GM21381 (cell line): ENCODE results near the gene SLC47A2.
"Not testable (repeated sequence)": the region's sequence is repeated elsewhere in the genome, so short reads cannot be mapped to it uniquely, and the experiment has no call there.

Experiments used
- ATAC-seq: cut with Tn5 transposase; IDR thresholded peaks from one replicate; pipeline ENCODE4 v1.9.1; 2021; ENCODE audit warnings: mild to moderate bottlenecking, moderate library complexity; ENCODE audit not compliant: unreplicated experiment

Gene SLC47A2, protein sequence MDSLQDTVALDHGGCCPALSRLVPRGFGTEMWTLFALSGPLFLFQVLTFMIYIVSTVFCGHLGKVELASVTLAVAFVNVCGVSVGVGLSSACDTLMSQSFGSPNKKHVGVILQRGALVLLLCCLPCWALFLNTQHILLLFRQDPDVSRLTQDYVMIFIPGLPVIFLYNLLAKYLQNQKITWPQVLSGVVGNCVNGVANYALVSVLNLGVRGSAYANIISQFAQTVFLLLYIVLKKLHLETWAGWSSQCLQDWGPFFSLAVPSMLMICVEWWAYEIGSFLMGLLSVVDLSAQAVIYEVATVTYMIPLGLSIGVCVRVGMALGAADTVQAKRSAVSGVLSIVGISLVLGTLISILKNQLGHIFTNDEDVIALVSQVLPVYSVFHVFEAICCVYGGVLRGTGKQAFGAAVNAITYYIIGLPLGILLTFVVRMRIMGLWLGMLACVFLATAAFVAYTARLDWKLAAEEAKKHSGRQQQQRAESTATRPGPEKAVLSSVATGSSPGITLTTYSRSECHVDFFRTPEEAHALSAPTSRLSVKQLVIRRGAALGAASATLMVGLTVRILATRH

DNA sequence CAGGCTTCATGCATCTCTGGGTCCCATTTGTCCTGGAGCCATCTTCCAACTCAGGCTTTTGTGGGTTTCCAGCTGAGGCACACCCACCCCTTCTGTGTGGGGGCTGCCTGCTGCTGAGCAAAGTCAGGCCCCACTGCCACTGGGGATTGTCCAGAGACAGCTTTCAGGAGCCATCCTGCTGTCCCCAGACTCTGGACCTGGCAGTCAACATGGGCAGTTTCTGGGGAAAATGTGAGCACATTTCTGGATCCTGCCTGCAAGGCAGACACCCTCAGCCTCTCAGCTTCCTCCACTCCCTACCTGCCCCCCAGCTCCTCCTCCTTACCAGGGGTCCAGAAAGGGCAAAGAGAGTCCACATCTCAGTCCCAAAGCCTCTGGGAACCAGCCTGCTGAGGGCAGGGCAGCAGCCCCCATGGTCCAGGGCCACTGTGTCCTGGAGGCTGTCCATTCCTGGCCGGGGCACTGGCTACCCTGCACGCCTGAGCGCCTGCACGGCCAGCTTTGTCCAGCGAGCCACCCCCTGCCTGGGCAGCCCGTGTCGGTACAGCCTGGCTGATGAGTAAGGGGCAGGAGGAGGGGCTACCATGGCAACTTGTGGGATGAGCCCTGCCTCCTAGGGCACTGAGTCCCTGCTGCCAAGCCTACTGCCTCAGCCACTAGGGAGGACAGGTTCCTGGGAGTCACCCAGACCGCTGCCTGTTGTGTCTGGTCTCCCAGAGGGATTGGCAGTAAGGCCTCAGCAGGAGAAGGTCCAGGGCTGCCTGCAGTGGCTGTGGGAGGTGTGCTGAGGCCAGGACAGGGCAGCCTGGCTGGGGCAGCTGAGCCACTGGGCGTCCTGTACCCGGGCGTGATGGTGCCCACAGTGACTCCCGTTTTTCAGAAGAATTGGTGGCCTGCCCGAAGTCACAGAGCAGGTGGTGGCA lies at the start of gene SLC47A2:
TSS of gene SLC47A2 (minus strand) at position 477 of the 923 bp plus-strand sequence. CDS start at position 448, 29 bp downstream.
- no peak for ATAC-seq

DNA sequence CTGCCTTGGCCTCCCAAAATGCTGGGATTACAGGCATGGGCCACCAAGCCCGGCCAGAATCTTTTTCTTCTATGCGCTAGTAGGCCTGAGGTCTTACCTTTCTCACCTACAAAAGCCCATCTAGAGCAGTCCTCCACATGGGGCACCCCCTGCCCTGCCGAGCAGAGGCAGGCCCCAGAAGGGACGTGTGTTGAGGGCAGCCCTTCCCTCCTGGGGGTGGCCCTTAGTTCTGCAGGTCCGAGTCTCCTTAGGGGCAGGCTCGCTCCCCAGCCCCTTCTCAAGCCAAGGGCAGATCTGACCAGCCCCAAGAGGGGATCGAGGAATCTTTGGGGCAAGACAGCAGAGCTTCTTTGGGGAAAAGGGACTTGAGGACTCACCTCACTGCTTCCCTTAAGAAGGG lies 49.6 kb upstream of the SLC47A2 start:
- no peak for ATAC-seq

DNA sequence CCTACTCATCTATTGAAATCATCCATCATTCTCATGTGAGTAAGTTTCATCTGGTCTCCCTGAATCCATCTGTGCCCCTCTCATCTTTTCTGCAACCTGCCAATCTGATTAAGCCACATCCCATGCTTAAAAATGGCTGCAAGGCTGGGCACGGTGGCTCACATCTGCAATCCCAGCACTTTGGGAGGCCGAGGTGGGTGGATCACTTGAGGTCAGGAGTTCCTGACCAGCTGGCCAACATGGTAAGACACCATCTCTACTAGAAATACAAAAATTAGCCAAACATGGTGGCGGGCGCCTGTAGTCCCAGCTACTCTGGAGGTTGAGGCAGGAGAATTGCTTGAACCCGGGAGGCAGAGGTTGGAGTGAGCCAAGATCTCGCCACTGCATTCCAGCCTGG lies 47.6 kb upstream of the SLC47A2 start:
- ATAC-seq: not testable (repeated sequence)

DNA sequence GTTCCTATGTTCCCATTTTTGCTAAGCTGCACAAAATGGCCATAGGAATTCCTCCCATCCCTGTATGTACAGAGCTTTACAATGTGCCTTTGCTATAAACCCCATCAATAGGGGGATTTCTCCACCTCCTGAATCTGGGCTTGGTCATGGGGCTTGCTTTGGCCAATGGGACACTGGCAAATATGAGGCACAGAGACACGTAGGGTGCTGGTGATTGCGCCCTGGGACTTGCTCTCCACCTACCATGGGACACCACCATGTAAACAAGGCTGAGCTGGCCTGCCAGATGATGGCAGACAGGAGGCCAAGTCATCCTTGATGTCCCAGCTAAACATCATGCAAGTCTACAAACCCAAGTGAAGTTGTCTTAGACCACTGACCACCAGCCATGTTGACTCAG lies 47.0 kb upstream of the SLC47A2 start:
- no peak for ATAC-seq

DNA sequence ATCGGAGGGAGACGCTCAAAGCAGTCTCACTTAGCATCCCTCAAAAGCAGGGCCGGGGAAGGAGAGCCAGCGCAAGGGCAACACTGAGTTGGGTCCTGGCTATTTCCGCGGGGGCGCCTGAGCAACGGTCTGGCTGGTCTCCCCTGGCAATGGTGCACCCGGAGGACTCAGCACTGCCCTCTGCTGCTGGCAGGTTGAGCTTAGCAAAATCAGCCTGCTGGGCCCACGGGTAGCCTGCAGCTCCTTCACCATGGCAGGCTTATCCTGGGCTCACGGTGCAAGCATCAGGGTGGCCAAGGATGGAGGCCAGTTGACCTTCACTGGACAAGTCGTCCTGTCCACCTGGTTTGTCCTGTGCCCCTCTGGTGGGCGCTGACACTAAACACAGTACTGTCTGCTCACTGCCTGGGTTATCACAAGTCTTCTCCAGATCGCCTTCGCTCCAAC lies 46.2 kb upstream of the SLC47A2 start:
- ATAC-seq: no peak

DNA sequence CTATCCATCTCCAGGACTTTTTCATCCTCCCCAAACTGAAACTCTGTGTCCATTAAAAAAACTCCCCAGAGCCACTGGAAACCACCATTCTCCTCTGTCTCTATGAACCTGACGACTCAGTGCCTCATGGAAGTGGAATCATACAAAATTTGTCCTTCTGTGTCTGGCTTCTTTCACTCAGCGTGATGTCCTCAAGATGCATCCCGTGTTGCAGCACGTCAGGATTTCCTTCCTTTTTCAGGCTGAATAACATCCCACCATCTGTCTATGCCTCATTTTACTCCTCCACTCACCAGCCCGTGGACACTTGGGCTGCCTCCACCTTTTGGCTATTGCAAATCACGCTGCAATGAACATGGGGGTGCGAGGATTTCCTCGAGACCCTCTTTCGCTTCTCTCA lies 44.4 kb upstream of the SLC47A2 start:
- no peak for ATAC-seq

DNA sequence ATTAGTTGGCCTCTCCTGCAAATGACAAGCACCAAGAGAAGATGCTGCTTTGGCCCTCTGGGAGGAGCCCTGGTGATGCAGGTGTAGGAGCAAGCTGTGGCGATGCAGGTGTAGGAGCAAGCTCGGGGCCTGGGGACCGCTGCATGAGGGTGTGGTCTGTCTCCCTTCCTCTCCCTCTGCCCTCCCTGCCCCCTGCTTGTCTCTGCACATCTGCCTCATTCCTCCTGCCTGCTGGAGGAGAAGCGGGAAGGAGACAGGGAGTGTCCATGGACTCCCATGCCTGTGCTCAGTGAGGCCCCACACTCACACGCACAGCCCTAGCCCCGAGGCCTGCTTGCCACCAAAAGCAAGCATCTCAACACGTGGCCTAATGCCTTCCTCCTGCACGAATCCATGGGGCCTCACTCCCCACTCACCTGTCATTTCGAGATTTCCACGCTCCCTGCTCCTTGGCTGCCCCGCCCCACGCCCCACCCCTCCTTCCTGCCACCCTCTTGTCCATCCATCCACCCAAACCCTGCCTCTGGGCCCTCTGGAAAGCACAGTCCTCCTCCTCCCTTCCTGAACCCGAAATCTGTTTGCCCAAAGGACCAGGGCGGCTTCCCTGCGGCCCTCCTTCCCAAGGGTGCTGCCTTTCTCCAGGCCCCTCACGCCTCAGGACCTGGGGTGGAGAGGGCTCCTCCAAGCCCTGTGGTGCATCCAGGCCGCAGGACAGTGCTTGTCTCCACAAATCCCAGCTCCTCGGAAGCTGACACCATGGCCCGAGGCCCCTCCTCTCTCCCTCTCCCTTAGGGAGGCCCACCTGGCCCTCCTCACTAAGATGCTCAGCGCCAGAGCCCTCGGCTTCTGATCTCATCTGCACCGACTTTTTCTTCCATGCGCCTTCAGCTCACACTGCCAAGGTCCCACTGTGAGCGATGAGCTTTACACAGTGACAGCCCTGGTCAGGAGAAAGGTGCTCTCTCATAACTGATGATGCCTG lies 43.5 kb upstream of the SLC47A2 start:
- no peak for ATAC-seq

DNA sequence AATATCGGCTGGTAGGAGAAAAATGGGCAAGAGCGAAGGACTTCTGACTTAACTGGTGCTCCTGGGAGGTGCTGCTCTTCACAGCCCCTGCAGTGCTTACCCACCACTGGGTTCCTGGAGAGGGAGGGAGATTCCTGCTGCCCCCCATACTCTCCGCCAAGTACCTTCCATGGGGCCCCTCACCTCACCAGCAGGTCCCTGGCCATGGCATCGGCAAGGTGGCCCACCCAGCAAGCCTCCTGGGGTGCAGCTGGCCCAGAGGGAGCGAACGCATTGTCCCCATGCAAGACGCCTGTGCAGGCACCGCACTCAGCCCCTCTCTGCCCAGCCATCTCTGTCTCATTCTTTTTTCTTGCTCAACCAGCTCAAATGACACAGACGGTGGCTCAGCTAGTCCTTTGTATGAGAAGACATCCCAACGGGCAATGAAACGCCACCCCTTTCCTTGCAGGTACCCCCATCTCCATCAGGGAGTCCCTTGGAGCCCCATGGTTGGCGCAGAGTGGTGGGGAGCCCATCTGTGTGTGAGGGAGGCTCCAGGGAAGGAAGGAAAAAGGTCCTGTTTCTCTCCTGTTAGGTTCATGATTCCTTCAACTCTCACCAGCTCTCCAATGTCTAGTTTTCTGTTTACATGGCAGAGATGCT lies 41.3 kb upstream of the SLC47A2 start:
- ATAC-seq: no peak

DNA sequence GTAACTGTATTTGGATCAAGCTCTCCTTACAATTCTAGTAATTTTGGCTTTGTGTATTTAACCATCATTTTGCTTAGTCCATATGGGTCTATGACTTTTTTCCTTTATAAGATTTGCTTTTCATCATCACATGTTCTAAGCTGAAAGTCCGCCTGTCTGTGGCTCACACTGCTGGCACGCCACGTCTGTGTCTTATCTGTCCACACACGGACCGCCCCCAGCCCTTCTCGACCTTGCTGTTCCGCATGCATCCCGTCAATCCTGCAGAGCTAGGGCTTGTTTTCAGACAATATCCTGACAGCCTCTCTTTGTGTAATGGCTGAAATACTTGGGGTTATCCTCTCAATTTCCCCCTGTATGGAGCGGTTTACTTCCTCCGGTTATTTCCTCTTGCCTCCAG lies 40.2 kb upstream of the SLC47A2 start:
- no peak for ATAC-seq

DNA sequence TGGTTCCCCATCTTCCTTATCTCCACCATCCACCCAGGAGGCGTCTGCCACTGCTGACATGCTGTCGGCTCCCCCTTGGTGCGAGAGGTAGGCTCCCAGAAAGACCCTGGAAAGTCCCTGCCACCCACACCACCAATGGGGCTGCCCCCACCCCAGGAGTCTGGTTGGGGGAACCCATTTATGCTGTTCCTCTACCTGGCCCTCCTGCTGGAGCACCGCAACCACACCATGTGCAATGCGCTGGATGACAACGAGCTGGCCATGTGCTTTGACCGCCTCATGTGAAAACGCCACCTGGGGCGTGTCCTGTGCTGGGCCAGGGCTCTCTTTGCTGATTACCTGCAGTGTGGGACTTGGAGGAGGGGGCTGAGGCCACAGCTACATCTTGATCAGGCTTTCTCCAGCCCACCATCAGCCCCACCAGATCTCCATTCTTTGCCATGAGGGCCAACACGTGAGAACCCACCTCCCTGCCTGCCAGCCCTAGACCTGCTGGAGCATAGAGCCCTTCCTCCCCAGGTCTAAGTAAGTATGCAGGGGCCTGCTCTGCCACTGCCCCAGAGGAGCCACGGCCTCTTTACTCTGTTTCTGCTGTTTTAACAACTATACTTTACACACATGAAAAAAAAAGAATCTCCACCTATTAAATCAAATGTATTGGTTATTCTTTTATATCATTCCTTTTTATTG lies 39.6 kb upstream of the SLC47A2 start:
- ATAC-seq: no peak

DNA sequence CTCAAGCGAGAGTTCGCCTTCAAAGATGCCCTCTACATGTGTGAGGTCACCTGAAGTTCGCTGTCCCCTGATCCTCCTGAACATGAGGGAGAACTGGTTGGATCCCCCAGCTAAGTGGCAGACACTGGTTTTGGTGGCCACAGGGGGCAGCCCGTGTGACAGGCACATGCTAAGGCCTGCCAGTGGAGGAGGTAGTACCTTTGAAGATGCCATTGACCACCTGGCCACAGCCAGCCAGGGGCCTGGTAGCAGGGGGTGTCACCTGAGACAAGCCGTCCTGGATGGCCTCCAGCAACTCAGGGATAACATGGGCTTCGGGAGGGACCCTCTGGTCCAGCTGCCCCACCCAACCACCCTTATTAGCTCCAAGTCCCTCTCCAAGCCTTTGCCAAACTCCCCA lies 39.0 kb upstream of the SLC47A2 start:
- no peak for ATAC-seq

DNA sequence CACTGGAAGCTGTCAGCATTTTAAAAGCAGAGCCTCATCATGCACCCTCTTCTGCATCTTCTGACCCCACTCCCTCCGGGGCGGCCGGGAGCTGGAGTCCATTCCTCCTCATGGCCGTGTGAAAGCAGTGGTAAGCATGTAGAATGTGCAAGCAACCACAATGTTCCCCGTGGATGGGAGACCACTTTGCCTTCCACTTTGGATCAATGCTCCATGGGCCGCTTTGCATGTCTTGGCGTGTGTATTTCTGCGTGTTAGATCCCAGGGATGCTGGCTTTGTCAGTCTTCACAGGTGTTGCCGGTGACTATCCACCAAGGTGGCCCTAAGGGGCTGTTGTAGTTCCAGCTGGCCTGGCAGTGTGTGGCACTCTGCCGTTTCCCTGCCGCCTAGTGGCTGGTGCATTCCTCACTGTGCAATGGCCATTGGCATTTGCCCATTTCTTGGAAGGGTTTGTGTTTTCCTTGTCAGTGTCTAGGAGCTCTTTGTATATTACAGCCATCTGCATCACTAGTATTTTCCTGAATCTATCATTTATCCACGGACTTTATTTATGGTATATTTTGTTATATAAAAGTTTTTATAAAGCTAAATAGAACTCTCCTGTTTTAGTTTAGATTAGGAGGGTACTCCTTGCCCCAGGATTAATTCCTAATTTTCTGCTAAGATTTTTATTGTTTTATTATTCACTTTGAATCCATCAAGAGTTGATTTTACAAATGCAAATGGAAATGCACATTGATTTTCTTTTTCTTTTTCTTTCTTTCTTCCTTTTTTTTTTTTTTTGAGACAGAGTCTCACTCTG lies 37.5 kb upstream of the SLC47A2 start:
- no peak for ATAC-seq

DNA sequence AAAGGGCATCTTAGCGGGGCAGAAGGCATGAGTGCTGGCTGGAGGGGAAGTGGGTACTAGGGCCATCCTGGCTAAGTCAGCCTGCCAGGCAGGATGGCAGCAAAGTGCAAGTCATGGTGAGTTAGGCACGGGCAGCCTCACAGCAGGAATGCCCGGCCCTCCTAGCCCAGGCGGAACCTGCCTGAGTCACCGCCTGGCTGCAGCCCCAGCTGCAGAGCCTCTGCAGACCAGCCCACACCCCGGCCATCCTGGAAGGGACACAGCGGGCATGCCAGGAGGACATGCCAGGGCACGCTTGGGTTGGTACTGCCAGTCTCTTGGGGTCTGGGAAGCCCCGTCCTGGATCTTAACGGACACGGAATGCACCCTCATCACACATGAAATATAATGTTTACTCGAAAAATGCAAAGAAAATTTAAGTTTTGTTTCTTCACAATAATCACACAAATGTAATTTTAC lies 36.7 kb upstream of the SLC47A2 start:
- ATAC-seq: no peak

DNA sequence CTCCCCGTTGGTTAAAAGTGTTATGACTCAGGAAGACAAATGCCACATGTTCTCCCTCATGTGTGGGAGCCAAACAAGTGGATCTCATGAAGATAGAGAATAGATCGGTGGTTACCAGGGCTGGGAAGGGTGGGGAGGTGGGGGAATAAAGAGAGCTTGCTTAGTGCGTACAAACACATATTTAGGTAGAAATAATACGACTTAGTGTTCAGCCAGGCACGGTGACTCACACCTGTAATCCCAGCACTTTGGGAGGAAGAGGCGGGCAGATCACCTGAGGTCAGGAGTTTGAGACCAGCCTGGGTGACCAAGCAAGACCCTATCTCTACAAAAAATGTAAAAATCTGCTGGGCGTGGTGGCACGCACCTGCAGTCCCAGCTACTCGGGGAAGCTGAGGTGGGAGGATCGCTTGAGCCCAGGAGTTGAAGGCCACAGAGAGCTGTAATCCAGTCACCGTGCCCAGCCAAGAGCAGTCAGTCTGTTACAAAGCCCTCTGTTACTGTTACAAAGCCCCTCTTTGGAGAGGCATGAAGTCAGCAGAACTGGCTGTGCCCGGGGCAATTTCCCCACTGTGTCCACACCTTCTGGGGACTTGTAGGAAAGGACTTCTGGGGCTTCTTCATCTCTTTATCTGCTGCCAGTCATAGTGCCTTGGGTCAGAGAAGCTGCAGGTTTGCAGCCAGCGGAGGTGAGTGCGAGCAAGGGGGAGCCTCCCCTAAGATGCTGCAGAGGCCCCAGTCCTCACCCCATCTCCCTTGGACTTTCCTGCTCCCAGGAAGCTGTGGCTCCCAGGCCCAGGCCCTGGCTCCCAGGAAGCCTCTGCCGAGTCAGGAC lies 36.0 kb upstream of the SLC47A2 start:
- no peak for ATAC-seq

DNA sequence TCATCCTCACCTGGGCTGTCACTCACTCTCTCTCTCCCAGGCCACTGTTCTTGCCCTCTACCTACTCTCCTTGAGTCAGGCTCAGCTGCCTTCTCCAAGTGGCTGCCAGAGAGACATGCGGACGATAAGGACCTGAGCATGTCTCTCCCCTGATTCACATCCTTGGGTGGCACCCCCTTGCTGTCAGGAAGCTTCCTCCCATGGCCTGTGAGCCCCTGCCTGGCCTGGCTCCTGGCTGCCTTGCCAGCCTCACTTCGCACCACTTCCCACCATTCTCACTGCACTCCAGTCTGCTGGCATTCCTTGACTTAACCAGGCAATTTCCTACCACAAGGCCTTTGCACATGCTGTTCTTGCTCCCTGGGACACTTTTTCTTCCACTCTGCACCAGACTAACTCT lies 34.5 kb upstream of the SLC47A2 start:
- ATAC-seq: no peak

DNA sequence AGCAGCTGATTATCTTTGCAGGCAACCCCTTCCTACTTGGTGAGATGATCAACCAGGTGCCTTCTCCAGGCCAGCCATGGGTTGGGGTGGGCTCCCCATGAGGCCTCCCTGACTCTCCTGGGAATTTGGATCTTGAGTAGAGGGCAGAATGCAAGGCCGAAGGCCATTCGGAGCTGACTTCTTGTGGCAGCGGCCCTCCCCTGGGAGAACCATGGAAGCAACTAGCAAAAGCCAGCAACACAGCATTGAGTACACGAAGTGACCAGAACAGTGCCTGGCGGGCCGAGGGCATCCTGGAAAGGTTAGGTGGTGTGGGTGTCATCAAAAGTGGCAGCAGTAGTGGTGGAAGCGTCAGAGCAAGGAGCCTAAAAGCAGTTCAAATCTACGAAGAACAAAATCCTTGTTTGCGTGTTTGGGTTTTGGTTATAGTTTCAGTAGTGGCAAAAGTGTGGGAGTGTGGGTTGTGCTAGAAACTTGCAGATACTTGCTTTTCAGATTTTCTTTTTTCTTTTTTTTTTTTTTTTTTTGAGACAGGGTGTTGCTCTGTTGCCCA lies 33.7 kb upstream of the SLC47A2 start:
- no peak for ATAC-seq

DNA sequence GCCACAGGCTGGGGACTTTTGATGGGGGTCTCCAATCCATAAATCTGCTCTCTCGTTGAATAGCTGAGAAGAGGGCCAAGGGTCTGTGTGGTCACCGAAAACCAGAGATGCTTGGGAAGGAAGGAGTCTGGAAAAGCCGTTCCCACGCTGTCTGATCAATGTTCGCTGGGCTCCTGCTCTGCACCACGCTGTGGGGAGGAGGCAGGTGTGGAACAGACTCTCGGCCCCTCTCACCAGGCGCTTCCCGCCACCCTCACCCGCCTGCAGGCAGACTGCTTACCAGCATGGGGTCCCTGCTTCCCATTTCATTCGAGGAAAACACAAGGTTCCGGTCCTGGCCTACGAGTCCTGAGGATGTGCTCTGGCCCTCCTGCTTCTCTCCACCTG lies 32.4 kb upstream of the SLC47A2 start:
- no peak for ATAC-seq
